Testis (tissue), 2 donors: Measurements from ENCODE around the gene ITPK1.

Experiments used
- CTCF ChIP-seq, 3 experiments: fragments of 450-650 bp in 2 of 3; fragments of 200-600 bp in 1 of 3; sonication (generic) in 1 of 3; IDR thresholded peaks; one replicate each; pipeline ENCODE4 v1.5.1; 2016 to 2019; ENCODE audit warnings: antibody characterized with exemption in 3 of 3, mild to moderate bottlenecking in 2 of 3, moderate library complexity in 1 of 3
- POLR2A ChIP-seq: fragments of 450-650 bp; IDR thresholded peaks from one replicate; pipeline ENCODE4 v1.6.1; 2017; ENCODE audit warnings: antibody characterized with exemption, mild to moderate bottlenecking, moderate library complexity

GRCh38 chr14:93099643-93100042 lies 16.1 kb downstream of the ITPK1 start:
- no peak for TF ChIP-seq CTCF (IDR thresholded peaks at IDR 0.05)
- TF ChIP-seq POLR2A, result no peak
